Measurements from ENCODE around the gene TEX19.

DNA sequence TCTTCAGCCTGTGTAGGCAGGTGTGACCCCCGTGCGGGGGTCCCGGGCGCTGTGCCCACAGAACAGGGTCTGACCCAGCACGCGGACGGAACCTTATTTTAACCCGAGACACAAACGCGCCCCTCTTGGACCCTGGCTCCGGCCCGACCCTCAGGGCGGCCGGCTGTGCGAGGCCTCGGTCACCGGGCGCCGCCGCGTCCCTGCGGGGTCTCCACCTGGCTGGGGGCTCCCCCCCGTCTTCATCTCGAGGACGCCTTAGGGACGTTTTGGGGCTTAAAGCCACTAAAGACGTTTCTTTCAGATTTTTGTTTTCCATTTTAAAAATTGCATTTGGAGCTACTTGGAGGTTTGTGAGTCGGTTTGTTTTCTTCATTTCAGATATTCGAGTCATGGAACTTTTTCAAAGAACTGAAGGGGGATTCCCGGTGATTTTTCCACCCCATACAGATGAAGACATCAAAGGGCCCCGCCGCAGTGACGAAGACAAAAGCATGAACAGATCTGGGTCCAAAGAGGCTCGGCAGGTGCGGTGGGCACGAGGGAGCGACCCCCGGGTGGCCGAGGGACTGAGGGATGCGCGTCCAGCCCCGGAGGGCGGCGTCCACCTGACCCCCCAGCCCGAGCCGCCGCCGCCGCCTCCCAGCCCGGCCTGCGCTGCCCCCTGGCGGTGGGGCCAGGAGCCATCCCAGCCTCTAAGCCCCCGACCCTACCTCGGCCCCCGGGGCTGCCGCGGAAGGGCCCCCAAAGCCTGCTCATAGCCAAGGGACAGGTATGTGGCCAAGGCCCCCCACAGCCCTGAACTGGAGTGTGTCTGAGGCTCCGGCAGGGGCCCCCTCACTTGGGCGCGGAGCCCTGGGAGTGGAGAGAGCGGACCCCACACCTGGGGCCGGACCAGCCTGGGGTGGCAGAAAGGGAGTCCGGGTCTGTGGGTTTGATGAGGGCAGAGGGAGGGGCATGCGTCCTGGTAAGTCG lies 37.8 kb upstream of the TEX19 start:
- TF ChIP-seq POLR2A (IDR thresholded peaks at IDR 0.05), result no peak
- TF ChIP-seq, protein P1, sequence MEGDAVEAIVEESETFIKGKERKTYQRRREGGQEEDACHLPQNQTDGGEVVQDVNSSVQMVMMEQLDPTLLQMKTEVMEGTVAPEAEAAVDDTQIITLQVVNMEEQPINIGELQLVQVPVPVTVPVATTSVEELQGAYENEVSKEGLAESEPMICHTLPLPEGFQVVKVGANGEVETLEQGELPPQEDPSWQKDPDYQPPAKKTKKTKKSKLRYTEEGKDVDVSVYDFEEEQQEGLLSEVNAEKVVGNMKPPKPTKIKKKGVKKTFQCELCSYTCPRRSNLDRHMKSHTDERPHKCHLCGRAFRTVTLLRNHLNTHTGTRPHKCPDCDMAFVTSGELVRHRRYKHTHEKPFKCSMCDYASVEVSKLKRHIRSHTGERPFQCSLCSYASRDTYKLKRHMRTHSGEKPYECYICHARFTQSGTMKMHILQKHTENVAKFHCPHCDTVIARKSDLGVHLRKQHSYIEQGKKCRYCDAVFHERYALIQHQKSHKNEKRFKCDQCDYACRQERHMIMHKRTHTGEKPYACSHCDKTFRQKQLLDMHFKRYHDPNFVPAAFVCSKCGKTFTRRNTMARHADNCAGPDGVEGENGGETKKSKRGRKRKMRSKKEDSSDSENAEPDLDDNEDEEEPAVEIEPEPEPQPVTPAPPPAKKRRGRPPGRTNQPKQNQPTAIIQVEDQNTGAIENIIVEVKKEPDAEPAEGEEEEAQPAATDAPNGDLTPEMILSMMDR (IDR thresholded peaks at IDR 0.05 in 8 of 11, conservative IDR thresholded peaks at IDR 0.05 in 3 of 11), result peak; percentile 66 to 98 (median 88)
- peak; percentile 46 to 68 (median 54) for TF ChIP-seq POLR2AphosphoS5 (IDR thresholded peaks at IDR 0.05)

All from spleen (tissue), 7 donors.